Muscle of leg (tissue), 11 donors: ENCODE measurements around the gene IL10RB. TPM values are rescaled to one million over a fixed set of nuclear protein-coding genes. Genes with fewer than 3 reads are reported as not detected.

Source experiments
- DNase-seq: peaks from one replicate; pipeline ENCODE4 v3.0.0; 2013
- H3K27ac ChIP-seq: one replicate; pipeline ENCODE4 v1.5.1; 2013; ENCODE audit warnings: mild to moderate bottlenecking, low read length, control low read depth
- H3K27me3 ChIP-seq: one replicate; pipeline ENCODE4 v1.6.1; 2013; ENCODE audit warnings: low read length; ENCODE audit not compliant: control insufficient read depth, insufficient read depth
- H3K36me3 ChIP-seq: one replicate; pipeline ENCODE4 v1.6.1; 2013; ENCODE audit warnings: low read length; ENCODE audit not compliant: control insufficient read depth, insufficient read depth
- H3K4me1 ChIP-seq: one replicate; pipeline ENCODE4 v1.6.1; 2013; ENCODE audit warnings: low read length; ENCODE audit not compliant: control insufficient read depth, insufficient read depth
- H3K4me3 ChIP-seq: one replicate; pipeline ENCODE4 v1.5.1; 2013; ENCODE audit warnings: low read length, control low read depth
- H3K9me3 ChIP-seq: replicated peaks from 2 replicates; pipeline ENCODE4 v1.6.1; 2013; ENCODE audit warnings: low read depth, low read length; ENCODE audit not compliant: control insufficient read depth
- WGBS: methylation state at CpG from one replicate; pipeline ENCODE4 v1.1.5; 2013; ENCODE audit warnings: missing lambda C conversion rate; ENCODE audit not compliant: insufficient coverage; 5-methylcytosine and 5-hydroxymethylcytosine counted together
- polyA plus RNA-seq, 8 donors: library from polyadenylated mRNA; unstranded; fragments of 120-200 nt; gene quantifications; one replicate each; pipeline versions ENCODE4 v1.2.1 to v1.2.3, GENCODE V29; 2013; ENCODE audit warnings: inconsistent platforms in 1 of 8, low replicate concordance in 1 of 8; ENCODE audit not compliant: insufficient read length in 8 of 8, insufficient read depth in 1 of 8
- total RNA-seq: library from RNA; stranded (reverse); fragments of 120-200 nt; gene quantifications from one replicate; pipeline ENCODE4 v1.2.4, GENCODE V29; 2013

IL10RB gene
- total and polyA plus RNA-seq, 9 donors = 13.8 to 25.9 (median 18.9) TPM

DNA sequence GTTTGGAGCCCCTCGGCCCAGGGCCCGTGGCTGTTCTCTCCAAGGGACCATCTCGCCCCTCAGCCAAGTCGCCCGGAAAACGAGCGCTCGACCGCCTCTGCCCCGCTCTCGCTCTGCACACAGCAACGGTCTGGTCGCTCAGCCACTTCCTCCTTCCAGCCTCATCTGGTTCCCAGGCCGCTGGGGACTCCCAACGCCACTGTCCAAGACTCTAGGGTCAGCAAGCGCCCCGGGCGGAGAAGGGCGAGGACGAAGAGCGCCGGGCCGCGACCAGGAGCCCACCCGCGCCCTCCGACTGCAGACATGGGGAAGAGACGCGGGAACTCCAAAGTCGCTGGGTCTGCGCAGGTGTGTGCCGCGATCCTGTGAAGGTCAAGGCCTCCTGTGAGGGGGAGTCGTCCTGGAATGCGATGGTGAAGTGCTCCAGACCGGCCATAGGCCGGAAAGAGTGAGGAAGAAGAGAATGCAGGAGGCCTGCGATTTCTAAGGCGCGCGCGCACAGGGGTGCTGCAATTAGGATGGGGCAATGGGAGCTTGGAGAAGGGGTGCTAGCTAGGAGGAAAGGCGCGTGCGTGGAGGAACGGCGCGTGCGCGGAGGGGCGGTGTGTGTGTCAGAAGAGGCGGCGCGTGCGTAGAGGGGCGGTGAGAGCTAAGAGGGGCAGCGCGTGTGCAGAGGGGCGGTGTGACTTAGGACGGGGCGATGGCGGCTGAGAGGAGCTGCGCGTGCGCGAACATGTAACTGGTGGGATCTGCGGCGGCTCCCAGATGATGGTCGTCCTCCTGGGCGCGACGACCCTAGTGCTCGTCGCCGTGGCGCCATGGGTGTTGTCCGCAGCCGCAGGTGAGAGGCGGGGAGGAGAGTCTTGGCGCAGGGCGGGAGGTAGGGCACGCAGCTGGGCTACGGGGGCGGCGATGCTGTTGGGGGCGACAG lies 58.4 kb downstream of the IL10RB start, which contains the start of gene IFNAR1:
TSS of gene IFNAR1 (plus strand) at position 680 of the 931 bp plus-strand sequence. CDS start at position 766, 86 bp downstream.
- no peaks in the 10 kb centered on the region for H3K27me3 ChIP-seq
- no peaks in the 10 kb centered on the region for H3K36me3 ChIP-seq
- peak; percentile 99 for DNase-seq
- peak within 1 kb of the TSS; percentile 100 for H3K27ac ChIP-seq
- H3K4me1 ChIP-seq = peaks cover 5% of the 10 kb centered on the region
- H3K9me3 ChIP-seq = no peaks in the 10 kb centered on the region
- WGBS = under 1% methylated on average over 85 of the region's 86 CpGs
- peak within 1 kb of the TSS; percentile 97 for H3K4me3 ChIP-seq

DNA sequence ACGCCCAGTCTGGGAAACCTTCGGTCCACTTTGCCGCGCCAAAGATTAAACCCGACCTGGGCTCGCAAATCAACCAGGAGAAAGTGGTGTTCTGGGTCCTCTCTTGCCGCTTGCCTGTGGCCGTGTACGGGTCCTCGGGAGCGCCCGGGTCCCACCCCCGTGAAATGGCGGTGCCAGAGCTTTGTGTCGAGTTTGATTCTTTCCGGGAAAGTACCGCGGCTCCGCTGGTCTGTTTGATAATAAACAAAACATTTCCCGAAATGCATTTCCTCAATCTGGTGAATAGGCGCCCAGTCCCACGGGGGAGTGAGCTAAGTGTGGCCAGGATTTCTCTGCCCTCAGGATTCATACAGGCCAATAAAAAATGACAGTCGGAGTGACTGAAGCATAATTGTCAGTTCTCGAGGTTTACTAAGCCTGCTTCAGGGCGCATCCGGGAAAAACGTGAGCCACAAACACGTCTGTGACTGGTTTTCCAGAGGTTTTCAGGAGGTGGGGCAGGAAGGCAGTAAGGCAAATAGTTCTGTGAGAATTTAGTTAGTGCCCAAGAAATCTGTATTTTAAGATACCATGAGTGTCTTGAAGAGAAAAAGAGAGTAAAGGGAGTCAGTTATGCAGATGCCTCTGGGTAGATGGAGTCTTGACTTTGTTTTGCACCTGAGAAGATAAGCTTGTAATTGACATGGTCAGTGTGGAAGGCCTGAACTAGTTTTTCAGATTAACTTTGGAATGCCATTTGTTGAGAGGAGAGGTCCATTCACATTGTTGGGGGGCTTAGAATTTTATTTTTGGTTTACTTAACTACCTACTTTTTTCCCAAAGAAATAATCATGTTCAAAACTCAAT lies 59.3 kb downstream of the IL10RB start:
- peaks cover 5% of the 10 kb centered on the region for H3K4me1 ChIP-seq
- DNase-seq = peak; percentile 84
- peak overlapping the region; percentile 97 for H3K4me3 ChIP-seq
- H3K27me3 ChIP-seq = no peaks in the 10 kb centered on the region
- WGBS = under 1% methylated on average over 19 of the region's 28 CpGs
- H3K9me3 ChIP-seq = no peaks in the 10 kb centered on the region
- peaks cover 3% of the 10 kb centered on the region for H3K36me3 ChIP-seq
- H3K27ac ChIP-seq = peak overlapping the region; percentile 100

DNA sequence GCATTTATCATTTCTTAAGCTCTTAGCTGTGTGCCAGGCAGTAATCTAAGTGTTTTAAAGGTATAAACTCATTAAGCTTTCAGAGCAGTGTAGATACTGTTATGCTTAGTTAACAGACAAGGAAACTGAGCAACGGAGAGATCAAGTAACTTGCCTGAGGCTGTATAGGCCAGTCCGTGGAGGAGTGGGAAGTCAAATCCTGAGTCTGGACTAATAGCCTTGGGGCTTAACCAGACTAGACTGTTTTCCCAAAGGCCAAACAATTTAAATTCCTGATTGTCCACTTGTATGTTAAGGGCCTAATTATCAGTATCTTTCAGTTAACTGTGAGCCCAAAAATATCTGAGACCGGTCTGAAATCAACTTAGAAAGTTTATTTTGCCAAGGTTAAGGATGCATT lies 61.2 kb downstream of the IL10RB start:
- DNase-seq = no peak
- Histone ChIP-seq H3K4me3 (no peak overlapping the region), H3K9me3 (peaks cover 16% of the 10 kb centered on the region), H3K36me3 (peaks cover 14% of the 10 kb centered on the region), H3K27me3 (no peaks in the 10 kb centered on the region), H3K27ac (no peak overlapping the region), H3K4me1 (peaks cover 5% of the 10 kb centered on the region)
- WGBS = 100% methylated on average over 2 of the region's 3 CpGs

DNA sequence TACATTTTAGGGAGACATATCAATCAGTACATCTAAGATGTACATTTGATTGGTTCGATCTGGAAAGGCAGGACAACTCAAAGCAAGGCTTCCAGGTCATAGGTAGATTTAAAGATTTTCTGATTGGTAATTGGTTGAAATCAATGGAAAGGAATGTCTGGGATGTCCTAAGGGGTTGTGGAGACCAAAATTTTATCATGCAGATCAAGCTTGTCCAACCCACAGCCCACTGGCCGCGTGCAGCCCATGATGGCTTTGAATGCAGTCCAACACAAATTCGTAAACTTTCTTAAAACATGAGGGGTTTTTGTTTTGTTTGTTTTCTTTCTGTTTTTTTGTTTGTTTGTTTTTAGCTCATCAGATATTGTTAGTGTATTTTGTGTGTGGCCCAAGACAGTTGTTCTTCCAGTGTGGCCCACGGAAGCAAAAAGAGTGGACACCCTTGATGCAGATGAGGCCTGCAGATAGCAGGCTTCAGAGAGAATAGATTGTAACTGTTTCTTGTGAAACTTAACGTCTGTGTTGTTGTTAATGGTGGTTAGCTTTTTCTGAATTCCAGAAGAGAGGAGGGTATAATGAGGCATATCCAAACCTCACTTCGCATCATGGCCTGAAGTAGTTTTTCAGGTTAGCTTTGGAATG lies 61.7 kb downstream of the IL10RB start:
- Histone ChIP-seq H3K9me3 (peaks cover 21% of the 10 kb centered on the region), H3K36me3 (peaks cover 14% of the 10 kb centered on the region), H3K4me3 (no peak overlapping the region), H3K27ac (no peak overlapping the region), H3K27me3 (no peaks in the 10 kb centered on the region), H3K4me1 (peaks cover 5% of the 10 kb centered on the region)
- no peak for DNase-seq
- 88% methylated on average over 3 of the region's 7 CpGs for WGBS

DNA sequence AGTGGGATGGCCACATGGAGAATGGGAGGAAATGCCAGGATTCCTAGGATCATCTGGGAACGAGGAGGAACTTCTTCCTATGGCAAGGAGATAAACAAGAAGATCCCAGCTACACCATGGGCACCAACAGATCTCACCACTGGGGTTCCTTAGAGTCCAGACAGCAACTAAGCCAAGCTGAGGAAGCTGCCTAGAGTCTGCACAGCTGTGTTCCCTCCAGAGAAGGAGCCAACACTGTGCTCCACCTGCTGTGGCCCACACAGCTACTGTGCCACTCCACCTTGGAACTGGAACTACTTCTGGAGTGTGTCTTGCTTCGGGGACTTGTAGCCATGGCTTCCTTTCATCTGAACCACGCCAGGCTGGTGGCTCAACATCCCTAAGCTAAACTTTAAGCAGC lies 64.6 kb downstream of the IL10RB start:
- Histone ChIP-seq H3K4me3 (no peak overlapping the region), H3K4me1 (peaks cover 5% of the 10 kb centered on the region), H3K27me3 (no peaks in the 10 kb centered on the region), H3K36me3 (peaks cover 14% of the 10 kb centered on the region), H3K9me3 (peaks cover 29% of the 10 kb centered on the region), H3K27ac (no peak overlapping the region)
- DNase-seq = no peak
- WGBS = 88% methylated on average over 3 of the region's 3 CpGs

GRCh38 chr21:33332143-33332542 lies 66.0 kb downstream of the IL10RB start:
- H3K4me1 ChIP-seq = no peaks in the 10 kb centered on the region
- no CpG with 5 or more reads among the region's 1 CpG for WGBS
- DNase-seq = no peak
- H3K9me3 ChIP-seq = peaks cover 29% of the 10 kb centered on the region
- no peak overlapping the region for H3K27ac ChIP-seq
- H3K36me3 ChIP-seq = peaks cover 15% of the 10 kb centered on the region
- no peaks in the 10 kb centered on the region for H3K27me3 ChIP-seq
- H3K4me3 ChIP-seq = no peak overlapping the region

DNA sequence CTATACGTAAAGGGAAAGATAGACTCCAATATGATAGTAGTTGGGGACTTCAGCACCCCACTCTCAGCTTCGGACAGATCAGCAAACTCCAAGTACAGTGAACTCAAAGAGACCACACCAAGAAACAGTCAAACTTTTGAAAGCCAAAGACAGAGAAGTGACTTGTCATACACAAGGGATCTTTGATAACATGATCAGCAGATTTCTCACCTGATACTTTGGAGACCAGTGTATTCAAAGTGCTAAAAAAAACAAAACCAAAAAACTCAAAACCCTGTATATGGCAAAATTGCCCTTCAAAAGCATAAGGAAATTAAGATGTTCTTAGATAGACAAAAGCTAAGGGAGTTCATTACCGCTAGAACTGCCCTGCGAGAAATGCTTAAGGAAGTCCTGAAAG lies 68.0 kb downstream of the IL10RB start:
- WGBS = no CpG with 5 or more reads among the region's 4 CpGs
- H3K36me3 ChIP-seq = peaks cover 17% of the 10 kb centered on the region
- DNase-seq = no peak

DNA sequence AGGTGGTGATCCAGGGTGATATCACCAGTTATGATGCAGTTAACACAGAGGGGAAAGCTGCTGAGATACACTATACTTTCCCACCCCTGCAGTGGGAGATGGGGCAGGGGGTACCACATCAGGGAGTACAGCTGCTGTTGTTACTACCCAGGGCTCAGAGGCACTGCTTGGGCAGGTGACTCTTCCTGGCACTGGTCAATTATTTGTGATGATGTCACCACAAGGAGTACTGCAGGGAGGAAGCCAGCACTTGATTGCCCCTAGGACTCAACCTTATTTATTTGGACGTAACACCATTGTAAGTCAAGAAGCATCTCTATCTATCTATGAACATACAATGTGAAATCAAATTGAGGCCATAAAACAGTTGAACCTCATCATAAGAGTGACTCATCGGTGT lies 68.7 kb downstream of the IL10RB start:
- no CpG with 5 or more reads among the region's 2 CpGs for WGBS
- Histone ChIP-seq H3K9me3 (peaks cover 29% of the 10 kb centered on the region), H3K4me1 (no peaks in the 10 kb centered on the region), H3K4me3 (no peak overlapping the region), H3K36me3 (peaks cover 16% of the 10 kb centered on the region), H3K27ac (no peak overlapping the region), H3K27me3 (no peaks in the 10 kb centered on the region)
- DNase-seq = no peak

More for the DNA sequence above, 68.0 kb downstream of the IL10RB start:
- no peak overlapping the region for H3K27ac ChIP-seq
- no peaks in the 10 kb centered on the region for H3K27me3 ChIP-seq
- H3K4me3 ChIP-seq = no peak overlapping the region
- no peaks in the 10 kb centered on the region for H3K4me1 ChIP-seq
- peaks cover 29% of the 10 kb centered on the region for H3K9me3 ChIP-seq

DNA sequence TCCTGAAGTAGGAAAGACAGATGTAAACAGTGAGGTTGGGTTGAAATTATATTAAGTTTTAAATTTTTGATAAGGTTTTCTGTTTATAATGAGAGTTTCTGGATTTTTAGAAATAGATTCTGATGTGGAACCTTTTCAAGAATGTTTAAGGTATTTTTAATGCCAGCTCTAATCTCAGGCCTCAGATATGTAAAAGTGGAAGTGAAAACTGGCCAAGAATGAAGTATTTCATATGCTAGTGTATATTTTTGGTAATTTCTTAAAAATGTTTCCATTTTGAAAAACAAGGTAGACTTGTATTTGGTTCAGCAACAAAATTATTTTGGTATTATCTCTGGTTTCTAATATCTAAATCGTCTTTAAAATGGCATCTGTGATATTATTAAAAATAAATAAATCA lies 73.0 kb downstream of the IL10RB start:
- Histone ChIP-seq H3K27ac (no peak overlapping the region), H3K9me3 (peaks cover under 1% of the 10 kb centered on the region), H3K27me3 (no peaks in the 10 kb centered on the region), H3K4me3 (no peak overlapping the region), H3K4me1 (no peaks in the 10 kb centered on the region), H3K36me3 (peaks cover 21% of the 10 kb centered on the region)
- no CpG with 5 or more reads among the region's 1 CpG for WGBS
- DNase-seq = no peak
